Caco-2 (cell line): ENCODE measurements around the gene CCR3. TPM values are rescaled to one million over a fixed set of nuclear protein-coding genes. Genes with fewer than 3 reads are reported as not detected.

ENCODE experiments used
- BruUV-seq: library from RNA; stranded (reverse); fragments of 400-500 nt; replicated peaks from 2 replicates; lab custom pipeline; 2021; lab: Mats Ljungman, UMichigan
- CTCF ChIA-PET: fragments of 300-600 bp; sonication (Branson Sonifier 250); formaldehyde crosslinking; loops from one replicate; lab custom pipeline; 2022; ENCODE audit warnings: antibody characterized with exemption; lab: Charles Lee
- POLR2A ChIA-PET: fragments of 300-600 bp; sonication (Branson Sonifier 250); formaldehyde crosslinking; loops from one replicate; lab custom pipeline; 2022; ENCODE audit warnings: antibody characterized with exemption; lab: Charles Lee
- DNase-seq, 2 experiments: peaks; one replicate each; pipeline versions ENCODE4 v3.0.0 to v3.0.0-alpha.2; 2020 to 2022
- H3K27me3 ChIP-seq: replicated peaks from 2 replicates; pipeline ENCODE4 v1.6.0; 2011; ENCODE audit warnings: low read length; ENCODE audit not compliant: control insufficient read depth, insufficient read depth
- H3K36me3 ChIP-seq: 2 replicates; pipeline ENCODE4 v1.5.1; 2011; ENCODE audit warnings: low read length; ENCODE audit not compliant: control insufficient read depth, insufficient read depth
- H3K4me1 ChIP-seq: fragments of 250-450 bp; sonication (Bioruptor Pico); 2 replicates; pipeline ENCODE4 v1.5.1; 2020; ENCODE audit warnings: mild to moderate bottlenecking
- H3K4me3 ChIP-seq: 2 replicates; pipeline ENCODE4 v1.5.1; 2011; ENCODE audit warnings: low read depth, mild to moderate bottlenecking, control low read depth, low read length
- H3K9me3 ChIP-seq: fragments of 250-450 bp; sonication (Bioruptor Pico); 2 replicates; pipeline ENCODE4 v1.5.1; 2020; ENCODE audit warnings: mild to moderate bottlenecking, moderate library complexity
- H3K27ac Mint-ChIP-seq: one replicate; pipeline ENCODE4 v1.8.0; 2022; ENCODE audit warnings: mixed read lengths; ENCODE audit not compliant: unreplicated experiment
- H3K27me3 Mint-ChIP-seq: one replicate; pipeline ENCODE4 v1.8.0; 2022; ENCODE audit warnings: mixed read lengths; ENCODE audit not compliant: insufficient read depth, unreplicated experiment
- H3K36me3 Mint-ChIP-seq: one replicate; pipeline ENCODE4 v1.8.0; 2022; ENCODE audit warnings: mild to moderate bottlenecking, mixed read lengths; ENCODE audit not compliant: insufficient read depth, unreplicated experiment
- H3K4me1 Mint-ChIP-seq: one replicate; pipeline ENCODE4 v1.8.0; 2022; ENCODE audit warnings: low read depth, mixed read lengths; ENCODE audit not compliant: unreplicated experiment
- H3K4me3 Mint-ChIP-seq: one replicate; pipeline ENCODE4 v1.8.0; 2022; ENCODE audit warnings: mild to moderate bottlenecking, moderate library complexity, mixed read lengths; ENCODE audit not compliant: unreplicated experiment
- H3K9me3 Mint-ChIP-seq: one replicate; pipeline ENCODE4 v1.8.0; 2022; ENCODE audit warnings: mixed read lengths; ENCODE audit not compliant: unreplicated experiment
- CTCF ChIP-seq, 2 experiments: fragments of 200-600 bp in 1 of 2; IDR thresholded peaks; 1 replicate in 1 of 2; 2 replicates in 1 of 2; pipeline versions ENCODE4 v1.5.1 to v1.8.0; 2011 to 2022; ENCODE audit warnings: antibody characterized with exemption in 1 of 2, control low read depth in 1 of 2, inconsistent platforms in 1 of 2, low read depth in 1 of 2, low read length in 1 of 2, mild to moderate bottlenecking in 1 of 2, moderate library complexity in 1 of 2; ENCODE audit not compliant: insufficient read depth in 1 of 2, severe bottlenecking in 1 of 2, unreplicated experiment in 1 of 2
- intact Hi-C: fragments of 100-400 bp; cut with micrococcal nuclease; formaldehyde crosslinking; loops from one replicate; pipeline ENCODE4 v1.10.0; 2022; ENCODE audit not compliant: unreplicated experiment
- total RNA-seq: library from RNA; stranded (reverse); gene quantifications from 2 replicates; pipeline ENCODE4 v1.2.3, GENCODE V29; 2022

The CCR3 gene
- total RNA-seq, 1 experiment from 2014 or later, result 0.64 TPM

- Histone ChIP-seq H3K9me3 (no peaks in the 10 kb centered on the region), H3K27me3 (no peaks in the 10 kb centered on the region), H3K4me3 (no peak overlapping the region), H3K4me1 (no peaks in the 10 kb centered on the region), H3K36me3 (no peaks in the 10 kb centered on the region)
- BruUV-seq, result no TSS peak
- no peak overlapping the region for H3K27ac Mint-ChIP-seq
- ChIA-PET POLR2A (no interaction called here), CTCF (no interaction called here)
- peaks cover 3% of the 10 kb centered on the region for H3K27me3 Mint-ChIP-seq
- H3K4me1 Mint-ChIP-seq, result no peaks in the 10 kb centered on the region
- no peaks in the 10 kb centered on the region for H3K9me3 Mint-ChIP-seq
- no peak for DNase-seq
- H3K4me3 Mint-ChIP-seq, result no peak overlapping the region
- intact Hi-C loops, result no loop called here
- H3K36me3 Mint-ChIP-seq, result no peaks in the 10 kb centered on the region
- TF ChIP-seq CTCF (IDR thresholded peaks at IDR 0.05; ENCODE audit: insufficient read depth in 1 of 2, low read depth in 1 of 2, low read length in 1 of 2, severe bottlenecking in 1 of 2, unreplicated experiment in 1 of 2), result no peak
These were observed 10.7 kb downstream of the CCR3 start for GRCh38 chr3:46252980-46253379.

- Histone ChIP-seq H3K4me3 (no peak overlapping the region), H3K27me3 (no peaks in the 10 kb centered on the region), H3K36me3 (no peaks in the 10 kb centered on the region), H3K4me1 (no peaks in the 10 kb centered on the region), H3K9me3 (no peaks in the 10 kb centered on the region)
- Mint-ChIP-seq H3K36me3 (no peaks in the 10 kb centered on the region), H3K4me1 (no peaks in the 10 kb centered on the region), H3K4me3 (no peak overlapping the region), H3K27ac (no peak overlapping the region), H3K27me3 (no peaks in the 10 kb centered on the region), H3K9me3 (no peaks in the 10 kb centered on the region)
- TF ChIP-seq CTCF (IDR thresholded peaks at IDR 0.05; ENCODE audit: insufficient read depth in 1 of 2, low read depth in 1 of 2, low read length in 1 of 2, severe bottlenecking in 1 of 2, unreplicated experiment in 1 of 2), result no peak
- CTCF ChIA-PET, result no interaction called here
- DNase-seq, result no peak
- POLR2A ChIA-PET, result no interaction called here
- intact Hi-C loops, result no loop called here
- no TSS peak for BruUV-seq
These were observed 16.3 kb downstream of the CCR3 start for GRCh38 chr3:46258525-46258924.

GRCh38 chr3:46261926-46262594 is 19.8 kb downstream of the CCR3 start:
- no peak for DNase-seq
- no peak for TF ChIP-seq CTCF (IDR thresholded peaks at IDR 0.05; ENCODE audit: insufficient read depth in 1 of 2, low read depth in 1 of 2, low read length in 1 of 2, severe bottlenecking in 1 of 2, unreplicated experiment in 1 of 2)
- no peaks in the 10 kb centered on the region for H3K9me3 ChIP-seq
- no peaks in the 10 kb centered on the region for H3K27me3 ChIP-seq
- BruUV-seq, result no TSS peak
- Mint-ChIP-seq H3K9me3 (no peaks in the 10 kb centered on the region), H3K27me3 (no peaks in the 10 kb centered on the region), H3K27ac (no peak overlapping the region), H3K4me3 (no peak overlapping the region), H3K4me1 (no peaks in the 10 kb centered on the region), H3K36me3 (no peaks in the 10 kb centered on the region)
- no peaks in the 10 kb centered on the region for H3K36me3 ChIP-seq
- H3K4me1 ChIP-seq, result no peaks in the 10 kb centered on the region
- ChIA-PET CTCF (no interaction called here), POLR2A (no interaction called here)
- H3K4me3 ChIP-seq, result no peak overlapping the region
- intact Hi-C loops, result no loop called here
